Measurements from ENCODE around the gene PLCL2.

DNA sequence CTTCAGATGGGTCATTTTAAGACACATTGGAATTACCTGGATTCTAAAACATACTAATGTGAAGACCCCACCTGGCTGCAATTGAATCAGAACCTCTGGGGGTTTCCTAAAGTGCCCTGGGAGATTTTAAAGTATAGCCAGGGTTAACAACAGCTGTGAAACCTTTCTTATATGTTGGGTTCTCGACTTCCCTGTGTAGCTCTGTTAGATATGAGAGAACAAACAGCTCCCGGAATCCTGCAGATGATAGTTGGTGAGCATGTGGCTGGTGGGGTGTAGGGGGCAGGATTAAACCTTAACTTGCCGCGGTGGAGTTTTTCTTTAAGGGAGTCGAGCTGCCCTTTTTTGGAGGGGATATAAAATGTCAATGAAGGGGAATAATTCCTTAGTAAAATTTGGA lies 12.1 kb downstream of the PLCL2 start:
- TF ChIP-seq, protein P1, sequence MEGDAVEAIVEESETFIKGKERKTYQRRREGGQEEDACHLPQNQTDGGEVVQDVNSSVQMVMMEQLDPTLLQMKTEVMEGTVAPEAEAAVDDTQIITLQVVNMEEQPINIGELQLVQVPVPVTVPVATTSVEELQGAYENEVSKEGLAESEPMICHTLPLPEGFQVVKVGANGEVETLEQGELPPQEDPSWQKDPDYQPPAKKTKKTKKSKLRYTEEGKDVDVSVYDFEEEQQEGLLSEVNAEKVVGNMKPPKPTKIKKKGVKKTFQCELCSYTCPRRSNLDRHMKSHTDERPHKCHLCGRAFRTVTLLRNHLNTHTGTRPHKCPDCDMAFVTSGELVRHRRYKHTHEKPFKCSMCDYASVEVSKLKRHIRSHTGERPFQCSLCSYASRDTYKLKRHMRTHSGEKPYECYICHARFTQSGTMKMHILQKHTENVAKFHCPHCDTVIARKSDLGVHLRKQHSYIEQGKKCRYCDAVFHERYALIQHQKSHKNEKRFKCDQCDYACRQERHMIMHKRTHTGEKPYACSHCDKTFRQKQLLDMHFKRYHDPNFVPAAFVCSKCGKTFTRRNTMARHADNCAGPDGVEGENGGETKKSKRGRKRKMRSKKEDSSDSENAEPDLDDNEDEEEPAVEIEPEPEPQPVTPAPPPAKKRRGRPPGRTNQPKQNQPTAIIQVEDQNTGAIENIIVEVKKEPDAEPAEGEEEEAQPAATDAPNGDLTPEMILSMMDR (IDR thresholded peaks at IDR 0.05): no peak
- no peak for TF ChIP-seq POLR2A (IDR thresholded peaks at IDR 0.05)
